Astrocyte (in vitro differentiated cells and primary cell): ENCODE measurements around the gene TANK.

ENCODE experiments used
- CTCF ChIP-seq: IDR thresholded peaks from 2 replicates; pipeline ENCODE4 v1.5.1; 2011; ENCODE audit warnings: low read depth, mild to moderate bottlenecking, inconsistent platforms, low read length, moderate library complexity; ENCODE audit not compliant: insufficient read depth
- EZH2 ChIP-seq: IDR thresholded peaks from 2 replicates; pipeline ENCODE4 v1.6.1; 2012; ENCODE audit warnings: mild to moderate bottlenecking, low read length, inconsistent platforms; ENCODE audit not compliant: insufficient read depth

- TF ChIP-seq CTCF (no peak), EZH2 (no peak)
Observed at GRCh38 chr2:161228511-161229240, 68.4 kb downstream of the TANK start.
